Prostate gland (tissue), 2 donors: ENCODE measurements around the gene TTC34.

Experiments used
- POLR2A ChIP-seq: fragments of 450-650 bp; IDR thresholded peaks from one replicate; pipeline ENCODE4 v1.6.1; 2016; ENCODE audit warnings: antibody characterized with exemption, mild to moderate bottlenecking
- POLR2AphosphoS5 ChIP-seq: sonication (generic); formaldehyde crosslinking; IDR thresholded peaks from one replicate; pipeline ENCODE4 v1.6.1; 2017; ENCODE audit warnings: antibody characterized with exemption
- TF ChIP-seq, protein P1 (sequence below), 4 experiments: fragments of 200-600 bp in 2 of 4; fragments of 450-650 bp in 2 of 4; sonication (generic) in 2 of 4; IDR thresholded peaks; 1 replicate in 3 of 4; 2 replicates in 1 of 4; pipeline ENCODE4 v1.5.1; 2016 to 2019; ENCODE audit warnings: antibody characterized with exemption in 4 of 4, mild to moderate bottlenecking in 2 of 4, moderate library complexity in 2 of 4

DNA sequence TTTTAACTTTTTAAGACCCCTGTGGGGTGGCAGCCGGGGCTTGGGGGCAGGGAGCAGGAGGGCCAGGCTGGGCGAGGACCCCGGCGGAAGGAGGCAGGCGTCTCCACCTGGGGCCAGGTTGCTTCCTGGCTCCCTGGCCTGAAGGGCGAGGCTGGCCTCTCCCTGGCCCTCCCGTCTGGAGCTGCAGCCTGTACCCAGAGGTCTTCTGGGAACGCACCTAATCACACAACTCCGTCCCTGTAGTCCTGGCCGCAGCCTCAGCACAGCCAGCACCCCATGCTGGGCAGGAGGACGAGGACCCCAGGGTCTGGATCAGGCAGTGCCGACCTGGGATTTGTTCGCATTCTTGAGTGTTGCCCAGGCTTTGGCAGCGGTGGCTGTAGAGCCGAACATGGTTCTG, 14.1 kb upstream of the TTC34 start:
- TF ChIP-seq, protein P1, sequence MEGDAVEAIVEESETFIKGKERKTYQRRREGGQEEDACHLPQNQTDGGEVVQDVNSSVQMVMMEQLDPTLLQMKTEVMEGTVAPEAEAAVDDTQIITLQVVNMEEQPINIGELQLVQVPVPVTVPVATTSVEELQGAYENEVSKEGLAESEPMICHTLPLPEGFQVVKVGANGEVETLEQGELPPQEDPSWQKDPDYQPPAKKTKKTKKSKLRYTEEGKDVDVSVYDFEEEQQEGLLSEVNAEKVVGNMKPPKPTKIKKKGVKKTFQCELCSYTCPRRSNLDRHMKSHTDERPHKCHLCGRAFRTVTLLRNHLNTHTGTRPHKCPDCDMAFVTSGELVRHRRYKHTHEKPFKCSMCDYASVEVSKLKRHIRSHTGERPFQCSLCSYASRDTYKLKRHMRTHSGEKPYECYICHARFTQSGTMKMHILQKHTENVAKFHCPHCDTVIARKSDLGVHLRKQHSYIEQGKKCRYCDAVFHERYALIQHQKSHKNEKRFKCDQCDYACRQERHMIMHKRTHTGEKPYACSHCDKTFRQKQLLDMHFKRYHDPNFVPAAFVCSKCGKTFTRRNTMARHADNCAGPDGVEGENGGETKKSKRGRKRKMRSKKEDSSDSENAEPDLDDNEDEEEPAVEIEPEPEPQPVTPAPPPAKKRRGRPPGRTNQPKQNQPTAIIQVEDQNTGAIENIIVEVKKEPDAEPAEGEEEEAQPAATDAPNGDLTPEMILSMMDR (IDR thresholded peaks at IDR 0.05) = no peak
- no peak for TF ChIP-seq POLR2AphosphoS5
- no peak for TF ChIP-seq POLR2A
